UCSD-AML1 (cell line): ENCODE measurements around the gene STAB2.

Experiments used
- DNase-seq: peaks from one replicate; lab custom pipeline; 2025; ENCODE audit not compliant: unreplicated experiment; lab: John Stamatoyannopoulos, UW

Gene STAB2

GRCh38 chr12:103743788-103744187 is 156.7 kb downstream of the STAB2 start:
- no peak for DNase-seq

- no peak for DNase-seq
These were observed 158.9 kb downstream of the STAB2 start for GRCh38 chr12:103745962-103746361.

- no peak for DNase-seq
These were observed 160.9 kb downstream of the STAB2 start for GRCh38 chr12:103748002-103748401.

- no peak for DNase-seq
These were observed 161.8 kb downstream of the STAB2 start for GRCh38 chr12:103748875-103749274.

- no peak for DNase-seq
These were observed 164.1 kb downstream of the STAB2 start for GRCh38 chr12:103751171-103751570.

GRCh38 chr12:103751600-103751999 is 164.5 kb downstream of the STAB2 start:
- no peak for DNase-seq

GRCh38 chr12:103755425-103755824 is 168.4 kb downstream of the STAB2 start:
- DNase-seq = no peak

- DNase-seq = no peak
These were observed 169.4 kb downstream of the STAB2 start for GRCh38 chr12:103756443-103756842.

- no peak for DNase-seq
These were observed 170.2 kb downstream of the STAB2 start for GRCh38 chr12:103757248-103757647.

- no peak for DNase-seq
These were observed 171.4 kb downstream of the STAB2 start for GRCh38 chr12:103758310-103759089.

- no peak for DNase-seq
These were observed 175.4 kb downstream of the STAB2 start for GRCh38 chr12:103762473-103762872.

GRCh38 chr12:103765322-103765721 is 178.2 kb downstream of the STAB2 start:
- DNase-seq = no peak

GRCh38 chr12:103766028-103766427 is 179.0 kb downstream of the STAB2 start:
- DNase-seq = no peak

GRCh38 chr12:103768467-103769123 is 181.5 kb downstream of the STAB2 start:
- no peak for DNase-seq

GRCh38 chr12:103769240-103769945 is 182.3 kb downstream of the STAB2 start:
- no peak for DNase-seq

GRCh38 chr12:103771466-103771865 is 184.4 kb downstream of the STAB2 start:
- peak; percentile 49 for DNase-seq

- DNase-seq = no peak
These were observed 185.5 kb downstream of the STAB2 start for GRCh38 chr12:103772367-103773108.

GRCh38 chr12:103773109-103773910 is 186.2 kb downstream of the STAB2 start:
- DNase-seq = no peak

GRCh38 chr12:103774977-103775560 is 188.0 kb downstream of the STAB2 start:
- no peak for DNase-seq

GRCh38 chr12:103778781-103779180 is 191.7 kb downstream of the STAB2 start:
- no peak for DNase-seq
